MM.1S (cell line): ENCODE data around the gene COLQ.

Source experiments
- DNase-seq: peaks from one replicate; pipeline ENCODE4 v3.0.0-alpha.2; 2015
- H2AFZ ChIP-seq: fragments of 300-600 bp; sonication (generic); 2 replicates; pipeline ENCODE4 v1.6.0; 2016; ENCODE audit warnings: antibody characterized with exemption, low read length
- H3F3A ChIP-seq: fragments of 300-600 bp; sonication (generic); 2 replicates; pipeline ENCODE4 v1.6.1; 2016; ENCODE audit warnings: mild to moderate bottlenecking, antibody characterized with exemption, low read length, moderate library complexity, mixed read lengths; ENCODE audit not compliant: insufficient read depth
- H3K27ac ChIP-seq: fragments of 300-600 bp; sonication (generic); 2 replicates; pipeline ENCODE4 v1.5.1; 2016; ENCODE audit warnings: mild to moderate bottlenecking, low read length
- H3K27me3 ChIP-seq: fragments of 300-600 bp; sonication (generic); replicated peaks from 2 replicates; pipeline ENCODE4 v1.6.0; 2016; ENCODE audit warnings: low read length; ENCODE audit not compliant: insufficient read depth
- H3K36me3 ChIP-seq: fragments of 300-600 bp; sonication (generic); replicated peaks from 2 replicates; pipeline ENCODE4 v1.6.1; 2016; ENCODE audit warnings: mild to moderate bottlenecking, low read length, mixed read lengths; ENCODE audit not compliant: insufficient read depth
- H3K4me1 ChIP-seq: fragments of 300-600 bp; sonication (generic); 2 replicates; pipeline ENCODE4 v1.6.1; 2016; ENCODE audit warnings: low read length, mixed read lengths
- H3K4me2 ChIP-seq: fragments of 300-600 bp; sonication (generic); 2 replicates; pipeline ENCODE4 v1.6.0; 2016; ENCODE audit warnings: low read depth, low read length
- H3K4me3 ChIP-seq: fragments of 300-600 bp; sonication (generic); 2 replicates; pipeline ENCODE4 v1.5.1; 2016; ENCODE audit warnings: low read length, mixed read lengths
- H3K79me2 ChIP-seq: fragments of 300-600 bp; sonication (generic); 2 replicates; pipeline ENCODE4 v1.6.1; 2016; ENCODE audit warnings: mixed run types, low read length, mixed read lengths
- H3K9ac ChIP-seq: fragments of 300-600 bp; sonication (generic); 2 replicates; pipeline ENCODE4 v1.6.1; 2016; ENCODE audit warnings: low read length, mixed read lengths
- H3K9me2 ChIP-seq: fragments of 300-600 bp; sonication (generic); replicated peaks from 2 replicates; pipeline ENCODE4 v1.6.1; 2016; ENCODE audit warnings: mild to moderate bottlenecking, low read length, mixed read lengths; ENCODE audit not compliant: insufficient read depth
- H3K9me3 ChIP-seq: fragments of 300-600 bp; sonication (generic); replicated peaks from 2 replicates; pipeline ENCODE4 v1.6.1; 2016; ENCODE audit warnings: mild to moderate bottlenecking, low read length, mixed read lengths; ENCODE audit not compliant: insufficient read depth
- H4K20me1 ChIP-seq: fragments of 300-600 bp; sonication (generic); 2 replicates; pipeline ENCODE4 v1.6.1; 2016; ENCODE audit warnings: mild to moderate bottlenecking, low read length, moderate library complexity, mixed read lengths; ENCODE audit not compliant: insufficient read depth
- EZH2 ChIP-seq: fragments of 300-600 bp; sonication (generic); optimal IDR thresholded peaks from 2 replicates; pipeline ENCODE3; 2017; ENCODE audit warnings: low read depth, mild to moderate bottlenecking, antibody characterized with exemption, low read length, mixed read lengths
- EZH2phosphoT487 ChIP-seq: fragments of 300-600 bp; sonication (generic); IDR thresholded peaks from 2 replicates; pipeline ENCODE4 v1.6.1; 2018; ENCODE audit warnings: antibody characterized with exemption, low read length
- TF ChIP-seq, protein P1 (sequence below): fragments of 300-600 bp; sonication (generic); IDR thresholded peaks from 2 replicates; pipeline ENCODE4 v1.5.1; 2016; ENCODE audit warnings: antibody characterized with exemption, low read length, mixed read lengths

The COLQ gene

DNA sequence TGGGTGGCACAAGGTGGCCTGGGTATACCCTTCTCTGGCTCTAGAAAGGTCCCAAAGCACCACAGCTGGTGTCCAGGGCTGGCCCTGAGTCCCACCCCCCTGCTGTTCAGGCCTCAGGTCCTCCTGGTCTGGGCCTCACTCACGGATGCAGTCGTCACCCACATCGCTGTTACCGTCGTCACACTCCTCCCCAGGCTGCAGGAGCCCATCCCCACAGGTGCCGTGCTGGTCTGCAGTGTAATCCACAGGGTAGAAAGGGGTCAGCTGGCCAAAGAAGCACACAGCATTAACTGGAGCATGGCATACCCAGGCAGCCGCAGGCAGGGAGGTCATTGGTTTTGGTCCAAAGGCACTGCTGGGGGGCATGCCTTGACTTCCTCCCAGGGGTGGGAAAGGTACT is 65.8 kb downstream of the COLQ start:
- Histone ChIP-seq H3K27ac (no peak overlapping the region), H3K27me3 (no peaks in the 10 kb centered on the region), H3K4me3 (no peak overlapping the region), H3K9ac (no peak overlapping the region), H4K20me1 (no peaks in the 10 kb centered on the region), H3F3A (no peaks in the 10 kb centered on the region), H3K79me2 (no peaks in the 10 kb centered on the region), H3K36me3 (no peaks in the 10 kb centered on the region), H3K9me3 (no peaks in the 10 kb centered on the region), H3K9me2 (no peaks in the 10 kb centered on the region), H2AFZ (no peak overlapping the region), H3K4me1 (peaks cover 3% of the 10 kb centered on the region), H3K4me2 (no peak overlapping the region)
- TF ChIP-seq, protein P1, sequence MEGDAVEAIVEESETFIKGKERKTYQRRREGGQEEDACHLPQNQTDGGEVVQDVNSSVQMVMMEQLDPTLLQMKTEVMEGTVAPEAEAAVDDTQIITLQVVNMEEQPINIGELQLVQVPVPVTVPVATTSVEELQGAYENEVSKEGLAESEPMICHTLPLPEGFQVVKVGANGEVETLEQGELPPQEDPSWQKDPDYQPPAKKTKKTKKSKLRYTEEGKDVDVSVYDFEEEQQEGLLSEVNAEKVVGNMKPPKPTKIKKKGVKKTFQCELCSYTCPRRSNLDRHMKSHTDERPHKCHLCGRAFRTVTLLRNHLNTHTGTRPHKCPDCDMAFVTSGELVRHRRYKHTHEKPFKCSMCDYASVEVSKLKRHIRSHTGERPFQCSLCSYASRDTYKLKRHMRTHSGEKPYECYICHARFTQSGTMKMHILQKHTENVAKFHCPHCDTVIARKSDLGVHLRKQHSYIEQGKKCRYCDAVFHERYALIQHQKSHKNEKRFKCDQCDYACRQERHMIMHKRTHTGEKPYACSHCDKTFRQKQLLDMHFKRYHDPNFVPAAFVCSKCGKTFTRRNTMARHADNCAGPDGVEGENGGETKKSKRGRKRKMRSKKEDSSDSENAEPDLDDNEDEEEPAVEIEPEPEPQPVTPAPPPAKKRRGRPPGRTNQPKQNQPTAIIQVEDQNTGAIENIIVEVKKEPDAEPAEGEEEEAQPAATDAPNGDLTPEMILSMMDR = no peak
- TF ChIP-seq EZH2 = no peak
- TF ChIP-seq EZH2phosphoT487 = no peak
- no peak for DNase-seq

DNA sequence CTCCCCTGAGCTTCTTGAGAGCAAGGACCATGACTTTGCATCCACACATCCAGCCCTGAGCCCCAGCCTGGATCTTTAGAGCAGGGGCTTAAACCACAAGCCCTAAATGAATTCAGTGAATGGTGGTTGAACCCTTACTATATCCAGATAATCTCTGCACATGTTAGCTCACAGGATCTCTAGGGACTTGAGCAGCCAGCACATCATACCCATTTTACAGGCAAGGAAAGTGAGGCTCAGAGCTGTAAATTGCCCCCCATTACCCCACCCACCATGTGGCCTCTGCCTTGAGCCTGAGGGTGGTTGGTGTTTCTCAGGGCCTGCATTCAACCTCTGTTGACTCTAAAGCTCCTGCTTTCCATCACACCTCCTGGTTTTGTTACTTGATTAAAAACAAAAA is 66.5 kb downstream of the COLQ start:
- no peak overlapping the region for H3K4me3 ChIP-seq
- no peaks in the 10 kb centered on the region for H3K4me1 ChIP-seq
- no peaks in the 10 kb centered on the region for H4K20me1 ChIP-seq
- H3K79me2 ChIP-seq = no peaks in the 10 kb centered on the region
- no peak overlapping the region for H3K9ac ChIP-seq
- no peaks in the 10 kb centered on the region for H3F3A ChIP-seq
- no peak overlapping the region for H3K4me2 ChIP-seq
- no peaks in the 10 kb centered on the region for H3K9me3 ChIP-seq
- no peak overlapping the region for H2AFZ ChIP-seq
- H3K27ac ChIP-seq = no peak overlapping the region
- no peaks in the 10 kb centered on the region for H3K27me3 ChIP-seq
- no peaks in the 10 kb centered on the region for H3K36me3 ChIP-seq
- TF ChIP-seq EZH2 (no peak), EZH2phosphoT487 (no peak)
- TF ChIP-seq, protein P1 = no peak
- no peaks in the 10 kb centered on the region for H3K9me2 ChIP-seq
- DNase-seq = no peak

DNA sequence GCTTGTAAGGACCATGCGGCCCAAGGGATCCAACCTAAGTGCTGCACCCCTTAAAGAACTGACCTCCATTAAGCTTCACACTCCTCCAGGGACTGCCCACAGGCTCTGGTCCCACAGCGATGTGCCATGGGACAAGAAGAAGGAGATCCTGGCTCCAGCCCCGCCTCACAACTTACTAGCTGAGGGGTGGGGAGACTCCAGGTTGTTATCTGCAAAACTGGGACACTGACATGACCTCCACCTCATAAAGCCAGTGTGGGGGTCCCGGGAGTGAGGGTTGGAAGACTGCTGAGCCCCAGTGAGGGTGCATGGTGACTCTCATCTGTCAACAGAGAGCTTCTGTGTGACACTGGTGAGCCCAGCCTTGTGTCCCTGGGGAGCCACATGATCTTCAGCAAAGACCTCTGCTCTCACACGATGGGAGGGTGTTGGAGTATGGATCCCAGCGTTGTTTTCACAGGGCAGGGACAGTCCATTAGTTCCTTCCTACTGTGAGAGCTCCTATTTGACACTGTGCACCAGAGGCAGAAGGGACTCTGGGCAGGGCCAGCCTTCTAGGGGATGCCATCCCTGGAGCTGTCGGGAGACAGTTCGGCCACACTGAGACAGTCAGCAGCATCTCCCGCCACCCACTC is 67.4 kb downstream of the COLQ start:
- Histone ChIP-seq H2AFZ (no peak overlapping the region), H3K9me2 (no peaks in the 10 kb centered on the region), H3K4me1 (no peaks in the 10 kb centered on the region), H3K4me2 (no peak overlapping the region), H4K20me1 (no peaks in the 10 kb centered on the region), H3K79me2 (no peaks in the 10 kb centered on the region), H3K27me3 (no peaks in the 10 kb centered on the region), H3K27ac (no peak overlapping the region), H3K9ac (no peak overlapping the region), H3K36me3 (no peaks in the 10 kb centered on the region), H3K9me3 (no peaks in the 10 kb centered on the region), H3F3A (no peaks in the 10 kb centered on the region), H3K4me3 (no peak overlapping the region)
- TF ChIP-seq EZH2 (no peak), EZH2phosphoT487 (no peak)
- TF ChIP-seq, protein P1 = no peak
- DNase-seq = no peak
